NCI-H82 treated with DMSO at 0.1 percent for 48 hours (cell line): Measurements from ENCODE around the gene VEGFA.

Experiments used
- DNase-seq: peaks from one replicate; lab custom pipeline; 2025; ENCODE audit not compliant: unreplicated experiment; lab: John Stamatoyannopoulos, UW

Gene VEGFA

GRCh38 chr6:43759136-43759906 lies 10.7 kb upstream of the VEGFA start:
- no peak for DNase-seq

GRCh38 chr6:43759907-43760206 lies 10.2 kb upstream of the VEGFA start:
- DNase-seq: no peak

GRCh38 chr6:43760210-43761168 lies 9.5 kb upstream of the VEGFA start:
- DNase-seq: no peak

- no peak for DNase-seq
Observed at GRCh38 chr6:43761666-43762409, 8.2 kb upstream of the VEGFA start.

- no peak for DNase-seq
Observed at GRCh38 chr6:43762410-43762768, 7.6 kb upstream of the VEGFA start.

- DNase-seq: no peak
Observed at GRCh38 chr6:43762966-43763695, 6.9 kb upstream of the VEGFA start.

GRCh38 chr6:43763812-43764522 lies 6.0 kb upstream of the VEGFA start:
- no peak for DNase-seq

- DNase-seq: no peak
Observed at GRCh38 chr6:43764772-43765171, 5.2 kb upstream of the VEGFA start.

- DNase-seq: peak; percentile 47
Observed at GRCh38 chr6:43765776-43766499, 4.1 kb upstream of the VEGFA start.

GRCh38 chr6:43766500-43766853 lies 3.5 kb upstream of the VEGFA start:
- no peak for DNase-seq

- no peak for DNase-seq
Observed at GRCh38 chr6:43766964-43767461, 3.0 kb upstream of the VEGFA start.

GRCh38 chr6:43767553-43768505 lies 2.2 kb upstream of the VEGFA start:
- DNase-seq: no peak

GRCh38 chr6:43768506-43768860 lies 1.5 kb upstream of the VEGFA start:
- DNase-seq: no peak

- no peak for DNase-seq
Observed at GRCh38 chr6:43768983-43769525, 957 bp upstream of the VEGFA start.

- no peak for DNase-seq
Observed at GRCh38 chr6:43770372-43771209, 580 bp downstream of the VEGFA start.

GRCh38 chr6:43771210-43771857 lies 1.3 kb downstream of the VEGFA start:
- no peak for DNase-seq
